A549 (cell line): ENCODE results near the gene MAN2A2. TPM values are rescaled to one million over a fixed set of nuclear protein-coding genes. Genes with fewer than 3 reads are reported as not detected.
A peak's percentile ranks its signal among the peaks of the same experiment; 100 is the strongest.

Experiments
- ATAC-seq, 2 experiments: fragments of 200-7000 bp in 1 of 2; fragments of >200 bp in 1 of 2; cut with Nextera tagmentation in 1 of 2; cut with Tn5 transposase in 1 of 2; 3 replicates each; pipeline versions ENCODE4 v1.8.0 to v1.9.1; 2018 to 2020; ENCODE audit warnings: mild to moderate bottlenecking in 1 of 2, moderate library complexity in 1 of 2
- CTCF ChIA-PET: fragments of 300-600 bp; sonication (Branson Sonifier 250); formaldehyde crosslinking; extraction: SDS; loops from one replicate; lab custom pipeline; 2021; ENCODE audit warnings: antibody characterized with exemption, inconsistent platforms; lab: Yijun Ruan, JAX
- POLR2A ChIA-PET: fragments of 350-600 bp; formaldehyde crosslinking; extraction: SDS; loops from one replicate; lab custom pipeline; 2021; ENCODE audit warnings: antibody characterized with exemption, inconsistent platforms; lab: Yijun Ruan, JAX
- DNase-seq, 2 experiments: peaks; one replicate each; pipeline versions ENCODE4 v3.0.0 to v3.0.0-alpha.2; 2011 to 2016; ENCODE audit warnings: low read depth in 1 of 2, low spot score in 1 of 2
- FAIRE-seq: peaks from 2 replicates; lab custom pipeline; 2011; peaks lifted over from hg19 to GRCh38; lab: Jason Lieb, UNC
- H3K27ac ChIP-seq, 2 experiments: fragments of >200 bp; sonication (Bioruptor Twin); formaldehyde crosslinking; 3 replicates each; pipeline ENCODE4 v1.5.1; 2016 to 2017
- H3K4me1 ChIP-seq: fragments of >200 bp; sonication (Bioruptor Twin); formaldehyde crosslinking; 3 replicates; pipeline ENCODE4 v1.6.1; 2016
- H3K4me2 ChIP-seq: fragments of >200 bp; sonication (Bioruptor Twin); formaldehyde crosslinking; 3 replicates; pipeline ENCODE4 v1.6.1; 2016
- H3K4me3 ChIP-seq: fragments of >200 bp; sonication (Bioruptor Twin); formaldehyde crosslinking; 3 replicates; pipeline ENCODE4 v1.5.1; 2016
- H3K9me3 ChIP-seq: fragments of >200 bp; sonication (Bioruptor Twin); formaldehyde crosslinking; 3 replicates; pipeline ENCODE4 v1.6.1; 2016
- CBX8 ChIP-seq: fragments of 200-600 bp; sonication (generic); IDR thresholded peaks from 2 replicates; pipeline ENCODE4 v1.6.1; 2016
- CEBPB ChIP-seq, 2 experiments: fragments of >200 bp in 1 of 2; sonication (Bioruptor Twin) in 1 of 2; formaldehyde crosslinking in 1 of 2; IDR thresholded peaks; 2 replicates each; pipeline ENCODE4 v1.6.1; 2012 to 2016
- CHD2 ChIP-seq: fragments of 150-350 bp; IDR thresholded peaks from 2 replicates; pipeline ENCODE4 v1.6.1; 2014; ENCODE audit warnings: low read length; ENCODE audit not compliant: partially characterized antibody
- CHD4 ChIP-seq: fragments of 200-600 bp; sonication (generic); IDR thresholded peaks from 2 replicates; pipeline ENCODE4 v1.6.1; 2016; ENCODE audit warnings: antibody characterized with exemption, mild to moderate bottlenecking, borderline replicate concordance
- CTCF ChIP-seq: fragments of >200 bp; sonication (Bioruptor Twin); formaldehyde crosslinking; IDR thresholded peaks from 3 replicates; pipeline ENCODE4 v1.5.1; 2016
- E2F6 ChIP-seq: IDR thresholded peaks from 2 replicates; pipeline ENCODE4 v1.6.1; 2012; ENCODE audit warnings: low read depth, borderline replicate concordance
- EHF ChIP-seq: fragments of 250-450 bp; sonication (Bioruptor Pico); IDR thresholded peaks from 2 replicates; pipeline ENCODE4 v1.5.0; 2020; ENCODE audit warnings: mild to moderate bottlenecking
- FOSB ChIP-seq: fragments of 250-450 bp; sonication (Bioruptor Pico); IDR thresholded peaks from 2 replicates; pipeline ENCODE4 v1.5.0; 2020; ENCODE audit warnings: mild to moderate bottlenecking, moderate library complexity
- GATA3 ChIP-seq: IDR thresholded peaks from 2 replicates; pipeline ENCODE4 v1.6.1; 2012; ENCODE audit warnings: borderline replicate concordance
- HOXB13 ChIP-seq: fragments of 250-450 bp; sonication (Bioruptor Pico); IDR thresholded peaks from 2 replicates; pipeline ENCODE4 v1.5.0; 2020; ENCODE audit warnings: low read depth, mild to moderate bottlenecking, moderate library complexity
- MAFK ChIP-seq: fragments of 450-650 bp; IDR thresholded peaks from 2 replicates; pipeline ENCODE4 v1.6.1; 2014; ENCODE audit not compliant: partially characterized antibody
- MAZ ChIP-seq: fragments of 150-350 bp; IDR thresholded peaks from 2 replicates; pipeline ENCODE4 v1.6.1; 2014; ENCODE audit warnings: antibody characterized with exemption, low read depth, low read length, borderline replicate concordance
- MYC ChIP-seq: IDR thresholded peaks from 2 replicates; pipeline ENCODE4 v1.6.1; 2012; ENCODE audit warnings: mild to moderate bottlenecking, inconsistent platforms, low read length, improper control_type of control experiment, borderline replicate concordance
- POLR2A ChIP-seq: IDR thresholded peaks from 2 replicates; pipeline ENCODE4 v1.6.1; 2012; ENCODE audit warnings: mild to moderate bottlenecking, low read length
- POLR2AphosphoS2 ChIP-seq: conservative IDR thresholded peaks from 2 replicates; pipeline ENCODE4 v1.6.1; 2012; ENCODE audit warnings: low read length, improper control_type of control experiment, inconsistent platforms
- RARB ChIP-seq: fragments of 250-450 bp; sonication (Bioruptor Pico); IDR thresholded peaks from 2 replicates; pipeline ENCODE4 v1.8.0; 2021; ENCODE audit warnings: mild to moderate bottlenecking, moderate library complexity
- REST ChIP-seq: fragments of 200-600 bp; sonication (generic); IDR thresholded peaks from 2 replicates; pipeline ENCODE4 v1.6.1; 2016; ENCODE audit warnings: antibody characterized with exemption, mild to moderate bottlenecking, moderate library complexity
- SREBF2 ChIP-seq: fragments of 450-650 bp; IDR thresholded peaks from 2 replicates; pipeline ENCODE4 v1.6.1; 2014; ENCODE audit warnings: mild to moderate bottlenecking, moderate library complexity
- TFCP2L1 ChIP-seq: fragments of 250-450 bp; sonication (Bioruptor Pico); IDR thresholded peaks from 2 replicates; pipeline ENCODE4 v1.5.0; 2021; ENCODE audit warnings: mild to moderate bottlenecking
- TP53 ChIP-seq: fragments of 250-450 bp; sonication (Bioruptor Pico); IDR thresholded peaks from 2 replicates; pipeline ENCODE4 v1.5.0; 2021; ENCODE audit warnings: mild to moderate bottlenecking, moderate library complexity
- USF2 ChIP-seq: fragments of 450-650 bp; IDR thresholded peaks from 2 replicates; pipeline ENCODE4 v1.6.1; 2014; ENCODE audit warnings: antibody characterized with exemption
- ZFP36 ChIP-seq: fragments of 450-650 bp; IDR thresholded peaks from 2 replicates; pipeline ENCODE4 v1.6.1; 2014; ENCODE audit warnings: borderline replicate concordance; ENCODE audit not compliant: partially characterized antibody
- ZSCAN20 ChIP-seq: fragments of 250-450 bp; sonication (Bioruptor Pico); IDR thresholded peaks from 2 replicates; pipeline ENCODE4 v1.8.0; 2022; ENCODE audit warnings: mild to moderate bottlenecking, moderate library complexity
- WGBS: methylation state at CpG from one replicate; pipeline ENCODE4 v1.1.6; 2017; ENCODE audit errors: missing lambda C conversion rate; 5-methylcytosine and 5-hydroxymethylcytosine counted together
- polyA plus RNA-seq, 4 experiments: library from polyadenylated mRNA; depleted of rRNA in 3 of 4; stranded (reverse); fragments of >200 nt; fragmentation: RNase III in 1 of 4; extraction: RNeasy Plus Mini Kit Qiagen cat#74134 plus additional on column Dnase treatment in 1 of 4; gene quantifications; 2 replicates in 3 of 4; 3 replicates in 1 of 4; pipeline ENCODE4 v1.2.3, GENCODE V29; 2011 to 2017
- TF ChIP-seq, protein P1 (sequence below): IDR thresholded peaks from 2 replicates; pipeline ENCODE4 v1.6.1; 2012

MAN2A2 gene
- polyA plus RNA-seq, 2 of the 4 experiments (the other 2 are of a cell fraction), result 22.0 to 32.6 TPM

GRCh38 chr15:90953947-90954711 lies 51.0 kb downstream of the MAN2A2 start:
- H3K4me2 ChIP-seq, result peak overlapping the region; percentile 99
- TF ChIP-seq CBX8 (no peak), ZFP36 (no peak), MAZ (no peak), RARB (CRISPR knock-in tag) (no peak), TP53 (CRISPR knock-in tag) (no peak), MYC (no peak), E2F6 (no peak)
- FAIRE-seq (no peak), DNase-seq (no peak), ATAC-seq (no peak)
- peak overlapping the region; percentile 95 to 98; a peak in 4 of 6 replicates for H3K27ac ChIP-seq
- H3K9me3 ChIP-seq, result no peaks in the 10 kb centered on the region
- POLR2A ChIA-PET, result interaction anchor here (0.6 to 1.9 kb wide), 9 partner anchors 10 to 96 kb away, joined by 3 to 20 read pairs (median 4); partner anchors contain the start of genes HDDC3, PRC1 and UNC45A
- peaks cover 28% of the 10 kb centered on the region for H3K4me1 ChIP-seq
- CTCF ChIA-PET, result interaction anchor here (0.5 to 25.4 kb wide), 11 partner anchors 8 to 473 kb away, joined by 3 to 536 read pairs (median 5); partner anchors contain the start of genes HDDC3 and UNC45A
- 75% methylated on average over 16 of the region's 16 CpGs for WGBS
- H3K4me3 ChIP-seq, result peak overlapping the region; percentile 83

DNA sequence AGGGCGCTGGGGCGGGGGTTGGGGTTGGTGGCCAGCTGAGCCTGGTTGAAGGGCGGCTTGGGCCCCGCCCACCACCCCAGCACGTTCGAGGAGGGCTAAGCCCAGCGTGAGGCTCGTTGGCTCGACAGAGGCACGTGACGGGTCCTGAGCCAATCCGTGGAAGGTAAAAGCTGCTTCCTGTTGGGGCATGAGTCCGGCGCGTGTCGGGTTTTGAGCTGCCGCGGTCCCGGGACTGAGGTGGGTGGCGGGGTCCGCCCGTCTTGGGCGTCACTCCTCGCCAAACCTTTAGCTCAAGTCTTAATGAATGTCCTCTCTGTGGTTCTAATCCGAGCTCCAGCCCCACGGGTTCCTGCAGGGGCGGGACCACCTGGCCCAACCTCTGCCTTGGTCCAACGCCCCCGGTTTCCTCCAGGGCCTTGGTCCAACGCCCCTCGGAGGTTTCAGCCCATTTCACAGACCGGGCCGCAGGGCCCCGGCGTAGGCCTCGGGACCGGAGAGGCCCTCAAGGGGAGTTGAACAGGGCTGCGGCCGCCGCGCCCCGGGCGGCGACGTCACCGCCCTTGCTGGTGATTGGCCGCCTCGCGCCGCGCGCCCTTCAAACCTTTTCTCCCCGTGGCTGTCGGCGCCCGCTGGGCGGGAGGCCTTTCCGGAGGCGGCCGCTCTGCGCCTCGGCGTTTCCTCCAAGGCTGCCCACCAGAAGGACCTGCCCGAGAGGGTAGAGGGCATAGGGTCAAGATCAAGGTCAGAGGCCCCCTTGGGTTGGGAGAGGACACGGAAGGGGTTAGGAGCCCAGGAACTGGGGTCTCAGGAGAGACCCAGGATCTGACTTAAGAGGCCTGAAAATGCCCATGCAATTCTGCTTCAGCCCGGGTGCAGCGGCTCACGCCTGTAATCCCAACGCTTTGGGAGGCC lies 51.9 kb downstream of the MAN2A2 start, which contains the start of gene RCCD1:
TSS of gene RCCD1 (plus strand) at position 173 of the 912 bp plus-strand sequence. CDS start 1,851 bp downstream, outside the sequence.
- peak; percentile 98 to 100 for DNase-seq
- Histone ChIP-seq H3K9me3 (no peaks in the 10 kb centered on the region), H3K4me3 (peak within 1 kb of the TSS; percentile 83), H3K4me2 (peak within 1 kb of the TSS; percentile 99), H3K27ac (peak within 1 kb of the TSS; percentile 95 to 98), H3K4me1 (peaks cover 19% of the 10 kb centered on the region)
- ChIA-PET CTCF (interaction anchor here (0.8 to 25.4 kb wide), 17 partner anchors 8 to 318 kb away, joined by 3 to 536 read pairs (median 16); partner anchors contain the start of genes HDDC3, PRC1, UNC45A and VPS33B), POLR2A (interaction anchor here (0.6 to 1.9 kb wide), 11 partner anchors 9 to 318 kb away, joined by 3 to 20 read pairs (median 4); partner anchors contain the start of genes HDDC3, PRC1 and UNC45A)
- peak; percentile 100 for FAIRE-seq
- peak; percentile 84 to 94 for ATAC-seq
- WGBS, result 1% methylated on average over 51 of the region's 69 CpGs
- TF ChIP-seq POLR2AphosphoS2 (peak; percentile 84; the same call in 1 of the 2 replicates), CTCF (no peak), GATA3 (no peak), CHD2 (no peak), CEBPB (IDR thresholded peaks at IDR 0.05) (no peak), ZFP36 (no peak), FOSB (CRISPR knock-in tag) (peak; percentile 81; the same call in 1 of the 2 replicates), E2F6 (peak; percentile 92), POLR2A (peak; percentile 88), ZSCAN20 (CRISPR knock-in tag) (no peak), USF2 (peak; percentile 98), REST (no peak), EHF (CRISPR knock-in tag) (peak; percentile 76; the same call in 1 of the 2 replicates), SREBF2 (no peak), TFCP2L1 (peak; percentile 91), MAZ (peak; percentile 41; the same call in 1 of the 2 replicates), MAFK (no peak), CHD4 (no peak), HOXB13 (peak; percentile 51; the same call in 1 of the 2 replicates)
- TF ChIP-seq, protein P1, sequence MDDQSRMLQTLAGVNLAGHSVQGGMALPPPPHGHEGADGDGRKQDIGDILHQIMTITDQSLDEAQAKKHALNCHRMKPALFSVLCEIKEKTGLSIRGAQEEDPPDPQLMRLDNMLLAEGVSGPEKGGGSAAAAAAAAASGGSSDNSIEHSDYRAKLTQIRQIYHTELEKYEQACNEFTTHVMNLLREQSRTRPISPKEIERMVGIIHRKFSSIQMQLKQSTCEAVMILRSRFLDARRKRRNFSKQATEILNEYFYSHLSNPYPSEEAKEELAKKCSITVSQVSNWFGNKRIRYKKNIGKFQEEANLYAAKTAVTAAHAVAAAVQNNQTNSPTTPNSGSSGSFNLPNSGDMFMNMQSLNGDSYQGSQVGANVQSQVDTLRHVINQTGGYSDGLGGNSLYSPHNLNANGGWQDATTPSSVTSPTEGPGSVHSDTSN, result 0 out of 2 replicates have a peak, but pooled peaks have one; percentile 52
